Panc1 (cell line): ENCODE measurements around the gene ZNF503.

Experiments used
- POLR2AphosphoS5 ChIP-seq: IDR thresholded peaks from 2 replicates; pipeline ENCODE4 v1.6.1; 2012; ENCODE audit warnings: mild to moderate bottlenecking, low read depth, low read length, moderate library complexity
- SIN3A ChIP-seq: IDR thresholded peaks from 2 replicates; pipeline ENCODE4 v1.6.1; 2012; ENCODE audit warnings: low read depth, mild to moderate bottlenecking, low read length, moderate library complexity, borderline replicate concordance; ENCODE audit not compliant: insufficient read depth
- TCF7L2 ChIP-seq: IDR thresholded peaks from 2 replicates; pipeline ENCODE4 v1.6.1; 2011; ENCODE audit warnings: mild to moderate bottlenecking, low read depth, low read length, inconsistent platforms
- TF ChIP-seq, protein P1 (sequence below): fragments of 450-650 bp; IDR thresholded peaks from 2 replicates; pipeline ENCODE4 v1.5.1; 2017; ENCODE audit warnings: mild to moderate bottlenecking
- TF ChIP-seq, protein P2 (sequence below), 2 experiments: IDR thresholded peaks; 2 replicates each; pipeline ENCODE4 v1.6.1; 2011 to 2012; ENCODE audit warnings: low read depth in 2 of 2, control low read depth in 1 of 2, low read length in 1 of 2, mild to moderate bottlenecking in 1 of 2, moderate library complexity in 1 of 2; ENCODE audit not compliant: insufficient read depth in 1 of 2

DNA sequence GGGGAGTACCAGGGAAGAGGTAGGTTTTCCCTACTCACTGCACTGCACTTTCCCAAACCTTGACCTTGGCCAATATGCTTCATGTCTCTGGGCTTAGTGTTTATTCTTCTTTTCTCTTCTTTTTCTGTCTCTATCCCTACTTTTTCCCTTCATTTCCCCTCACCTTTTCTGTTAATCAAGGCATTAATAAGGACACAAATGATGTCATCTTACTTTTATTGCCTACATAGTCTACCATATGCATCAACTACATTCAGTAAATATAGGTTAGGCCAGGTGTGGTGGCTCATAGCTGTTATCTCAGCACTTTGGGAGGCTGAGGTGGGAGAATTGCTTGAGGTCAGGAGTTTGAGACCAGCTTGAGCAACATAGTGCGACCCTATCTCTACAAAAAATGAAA, 13.0 kb upstream of the ZNF503 start:
- TF ChIP-seq, protein P1, sequence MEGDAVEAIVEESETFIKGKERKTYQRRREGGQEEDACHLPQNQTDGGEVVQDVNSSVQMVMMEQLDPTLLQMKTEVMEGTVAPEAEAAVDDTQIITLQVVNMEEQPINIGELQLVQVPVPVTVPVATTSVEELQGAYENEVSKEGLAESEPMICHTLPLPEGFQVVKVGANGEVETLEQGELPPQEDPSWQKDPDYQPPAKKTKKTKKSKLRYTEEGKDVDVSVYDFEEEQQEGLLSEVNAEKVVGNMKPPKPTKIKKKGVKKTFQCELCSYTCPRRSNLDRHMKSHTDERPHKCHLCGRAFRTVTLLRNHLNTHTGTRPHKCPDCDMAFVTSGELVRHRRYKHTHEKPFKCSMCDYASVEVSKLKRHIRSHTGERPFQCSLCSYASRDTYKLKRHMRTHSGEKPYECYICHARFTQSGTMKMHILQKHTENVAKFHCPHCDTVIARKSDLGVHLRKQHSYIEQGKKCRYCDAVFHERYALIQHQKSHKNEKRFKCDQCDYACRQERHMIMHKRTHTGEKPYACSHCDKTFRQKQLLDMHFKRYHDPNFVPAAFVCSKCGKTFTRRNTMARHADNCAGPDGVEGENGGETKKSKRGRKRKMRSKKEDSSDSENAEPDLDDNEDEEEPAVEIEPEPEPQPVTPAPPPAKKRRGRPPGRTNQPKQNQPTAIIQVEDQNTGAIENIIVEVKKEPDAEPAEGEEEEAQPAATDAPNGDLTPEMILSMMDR, result no peak
- TF ChIP-seq POLR2AphosphoS5 (no peak), SIN3A (no peak), TCF7L2 (no peak)
- TF ChIP-seq, protein P2, sequence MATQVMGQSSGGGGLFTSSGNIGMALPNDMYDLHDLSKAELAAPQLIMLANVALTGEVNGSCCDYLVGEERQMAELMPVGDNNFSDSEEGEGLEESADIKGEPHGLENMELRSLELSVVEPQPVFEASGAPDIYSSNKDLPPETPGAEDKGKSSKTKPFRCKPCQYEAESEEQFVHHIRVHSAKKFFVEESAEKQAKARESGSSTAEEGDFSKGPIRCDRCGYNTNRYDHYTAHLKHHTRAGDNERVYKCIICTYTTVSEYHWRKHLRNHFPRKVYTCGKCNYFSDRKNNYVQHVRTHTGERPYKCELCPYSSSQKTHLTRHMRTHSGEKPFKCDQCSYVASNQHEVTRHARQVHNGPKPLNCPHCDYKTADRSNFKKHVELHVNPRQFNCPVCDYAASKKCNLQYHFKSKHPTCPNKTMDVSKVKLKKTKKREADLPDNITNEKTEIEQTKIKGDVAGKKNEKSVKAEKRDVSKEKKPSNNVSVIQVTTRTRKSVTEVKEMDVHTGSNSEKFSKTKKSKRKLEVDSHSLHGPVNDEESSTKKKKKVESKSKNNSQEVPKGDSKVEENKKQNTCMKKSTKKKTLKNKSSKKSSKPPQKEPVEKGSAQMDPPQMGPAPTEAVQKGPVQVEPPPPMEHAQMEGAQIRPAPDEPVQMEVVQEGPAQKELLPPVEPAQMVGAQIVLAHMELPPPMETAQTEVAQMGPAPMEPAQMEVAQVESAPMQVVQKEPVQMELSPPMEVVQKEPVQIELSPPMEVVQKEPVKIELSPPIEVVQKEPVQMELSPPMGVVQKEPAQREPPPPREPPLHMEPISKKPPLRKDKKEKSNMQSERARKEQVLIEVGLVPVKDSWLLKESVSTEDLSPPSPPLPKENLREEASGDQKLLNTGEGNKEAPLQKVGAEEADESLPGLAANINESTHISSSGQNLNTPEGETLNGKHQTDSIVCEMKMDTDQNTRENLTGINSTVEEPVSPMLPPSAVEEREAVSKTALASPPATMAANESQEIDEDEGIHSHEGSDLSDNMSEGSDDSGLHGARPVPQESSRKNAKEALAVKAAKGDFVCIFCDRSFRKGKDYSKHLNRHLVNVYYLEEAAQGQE (IDR thresholded peaks at IDR 0.05; ENCODE audit: insufficient read depth in 1 of 2, low read depth in 2 of 2, low read length in 1 of 2), result no peak
